Effector memory CD8-positive, alpha-beta T cell (primary cell): ENCODE results near the gene MED12L.

Source experiments
- ATAC-seq: fragments of 150-1000 bp; cut with Tn5 transposase; replicated peaks from 2 replicates; pipeline ENCODE4 v1.10.0; 2021; ENCODE audit warnings: mild to moderate bottlenecking, moderate library complexity
- DNase-seq, 3 experiments: peaks; one replicate each; pipeline ENCODE4 v3.0.0; 2021
- H3K27ac Mint-ChIP-seq, 2 donors: one replicate each; pipeline ENCODE4 v1.8.0; 2022; ENCODE audit warnings: mild to moderate bottlenecking in 2 of 2, mixed read lengths in 2 of 2, moderate library complexity in 2 of 2
- H3K27me3 Mint-ChIP-seq, 2 donors: one replicate each; pipeline ENCODE4 v1.8.0; 2022; ENCODE audit warnings: mixed read lengths in 2 of 2
- H3K36me3 Mint-ChIP-seq: one replicate; pipeline ENCODE4 v1.8.0; 2022; ENCODE audit warnings: mild to moderate bottlenecking, moderate library complexity, mixed read lengths; ENCODE audit not compliant: insufficient read depth
- H3K4me1 Mint-ChIP-seq, 2 donors: one replicate each; pipeline ENCODE4 v1.8.0; 2022; ENCODE audit warnings: low read depth in 2 of 2, mixed read lengths in 2 of 2
- H3K4me3 Mint-ChIP-seq, 2 donors: one replicate each; pipeline ENCODE4 v1.8.0; 2022; ENCODE audit warnings: mild to moderate bottlenecking in 2 of 2, mixed read lengths in 2 of 2, moderate library complexity in 2 of 2
- H3K9me3 Mint-ChIP-seq, 2 donors: one replicate each; pipeline ENCODE4 v1.8.0; 2022; ENCODE audit warnings: mixed read lengths in 2 of 2

Gene MED12L

GRCh38 chr3:151101270-151101969 lies 16.0 kb downstream of the MED12L start:
- no peak overlapping the region for H3K27ac Mint-ChIP-seq
- H3K36me3 Mint-ChIP-seq = no peaks in the 10 kb centered on the region
- ATAC-seq = no peak
- no peak for DNase-seq
- H3K4me3 Mint-ChIP-seq = no peak overlapping the region
- H3K4me1 Mint-ChIP-seq = peaks cover 0 to 3% of the 10 kb centered on the region in 2 donors
- H3K27me3 Mint-ChIP-seq = peaks cover 33 to 40% of the 10 kb centered on the region in 2 donors
- no peaks in the 10 kb centered on the region for H3K9me3 Mint-ChIP-seq

- Mint-ChIP-seq H3K27me3 (peaks cover 24 to 34% of the 10 kb centered on the region in 2 donors), H3K36me3 (no peaks in the 10 kb centered on the region)
Observed at GRCh38 chr3:151106311-151106710, 20.8 kb downstream of the MED12L start.

GRCh38 chr3:151107177-151107576 lies 21.7 kb downstream of the MED12L start:
- H3K4me3 Mint-ChIP-seq = no peak overlapping the region
- H3K36me3 Mint-ChIP-seq = no peaks in the 10 kb centered on the region
- H3K9me3 Mint-ChIP-seq = no peaks in the 10 kb centered on the region
- ATAC-seq = no peak
- H3K27ac Mint-ChIP-seq = no peak overlapping the region
- H3K27me3 Mint-ChIP-seq = peaks cover 26 to 39% of the 10 kb centered on the region in 2 donors
- peaks cover 0 to 2% of the 10 kb centered on the region in 2 donors for H3K4me1 Mint-ChIP-seq
- no peak for DNase-seq

More at GRCh38 chr3:151106311-151106710, 20.8 kb downstream of the MED12L start:
- Mint-ChIP-seq H3K4me3 (no peak overlapping the region), H3K27ac (no peak overlapping the region), H3K4me1 (peaks cover 0 to 2% of the 10 kb centered on the region in 2 donors), H3K9me3 (no peaks in the 10 kb centered on the region)
- ATAC-seq = no peak
- DNase-seq = no peak

DNA sequence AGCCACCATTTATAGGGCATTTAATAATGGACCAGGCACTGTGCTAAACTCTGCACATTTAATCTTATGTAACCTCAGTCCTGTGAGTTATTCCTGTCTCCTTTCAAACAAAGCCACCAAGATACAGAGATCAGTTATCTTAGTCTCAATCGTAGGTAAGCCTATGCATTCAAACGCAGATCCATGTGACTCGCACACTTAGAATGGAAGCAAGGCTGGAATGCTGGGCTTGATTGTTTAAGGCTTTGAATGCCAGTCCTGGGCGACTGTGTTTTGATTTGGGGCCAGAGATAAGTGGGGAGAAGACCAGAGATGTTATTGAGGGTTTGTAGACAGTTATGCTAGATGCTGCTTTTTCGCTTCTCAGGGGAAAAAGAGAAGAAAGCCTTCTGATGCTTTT lies 22.2 kb downstream of the MED12L start:
- no peak for ATAC-seq
- H3K4me3 Mint-ChIP-seq = no peak overlapping the region
- H3K27ac Mint-ChIP-seq = no peak overlapping the region
- H3K9me3 Mint-ChIP-seq = no peaks in the 10 kb centered on the region
- H3K4me1 Mint-ChIP-seq = peaks cover 0 to 2% of the 10 kb centered on the region in 2 donors
- no peak for DNase-seq
- no peaks in the 10 kb centered on the region for H3K36me3 Mint-ChIP-seq
- peaks cover 29 to 35% of the 10 kb centered on the region in 2 donors for H3K27me3 Mint-ChIP-seq

- ATAC-seq (no peak), DNase-seq (no peak)
- H3K36me3 Mint-ChIP-seq = no peaks in the 10 kb centered on the region
- peaks cover 38 to 45% of the 10 kb centered on the region in 2 donors for H3K27me3 Mint-ChIP-seq
- H3K4me1 Mint-ChIP-seq = peaks cover 0 to 2% of the 10 kb centered on the region in 2 donors
- H3K27ac Mint-ChIP-seq = no peak overlapping the region
- no peaks in the 10 kb centered on the region for H3K9me3 Mint-ChIP-seq
- no peak overlapping the region for H3K4me3 Mint-ChIP-seq
Observed at GRCh38 chr3:151109286-151109800, 23.9 kb downstream of the MED12L start.

DNA sequence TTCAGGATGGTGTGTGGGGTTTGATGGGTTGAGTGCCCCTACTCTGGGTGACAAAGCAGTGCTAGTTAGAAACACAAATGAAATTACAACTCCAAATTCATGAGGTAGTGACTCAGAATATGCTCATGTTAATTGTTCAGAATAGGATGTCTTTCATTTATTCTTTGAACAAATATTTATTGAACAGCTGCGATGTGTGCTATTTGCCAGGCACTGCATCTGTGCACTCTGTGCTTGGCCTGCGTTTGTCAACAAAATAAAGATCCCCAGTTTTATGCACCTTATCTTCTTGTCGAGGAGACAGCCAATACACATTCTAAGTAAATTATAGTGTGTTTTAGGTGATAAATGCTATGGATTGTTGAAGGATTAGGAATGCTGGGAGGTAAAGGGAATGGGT lies 27.3 kb downstream of the MED12L start:
- DNase-seq (no peak), ATAC-seq (no peak)
- peaks cover 53 to 65% of the 10 kb centered on the region in 2 donors for H3K27me3 Mint-ChIP-seq
- no peaks in the 10 kb centered on the region for H3K9me3 Mint-ChIP-seq
- H3K4me3 Mint-ChIP-seq = no peak overlapping the region
- no peak overlapping the region for H3K27ac Mint-ChIP-seq
- no peaks in the 10 kb centered on the region for H3K36me3 Mint-ChIP-seq
- peaks cover 0 to 2% of the 10 kb centered on the region in 2 donors for H3K4me1 Mint-ChIP-seq

GRCh38 chr3:151113343-151113742 lies 27.9 kb downstream of the MED12L start:
- no peak for ATAC-seq
- no peaks in the 10 kb centered on the region for H3K36me3 Mint-ChIP-seq
- peaks cover 0 to 2% of the 10 kb centered on the region in 2 donors for H3K4me1 Mint-ChIP-seq
- H3K27me3 Mint-ChIP-seq = peaks cover 48 to 59% of the 10 kb centered on the region in 2 donors
- no peak overlapping the region for H3K27ac Mint-ChIP-seq
- no peaks in the 10 kb centered on the region for H3K9me3 Mint-ChIP-seq
- H3K4me3 Mint-ChIP-seq = no peak overlapping the region
- no peak for DNase-seq

GRCh38 chr3:151117047-151117446 lies 31.6 kb downstream of the MED12L start:
- DNase-seq (no peak), ATAC-seq (no peak)
- Mint-ChIP-seq H3K4me3 (no peak overlapping the region), H3K27ac (no peak overlapping the region), H3K9me3 (no peaks in the 10 kb centered on the region), H3K4me1 (no peaks in the 10 kb centered on the region), H3K36me3 (no peaks in the 10 kb centered on the region), H3K27me3 (peaks cover 27 to 46% of the 10 kb centered on the region in 2 donors)

- DNase-seq (no peak), ATAC-seq (no peak)
- H3K27ac Mint-ChIP-seq = no peak overlapping the region
- H3K36me3 Mint-ChIP-seq = no peaks in the 10 kb centered on the region
- H3K4me1 Mint-ChIP-seq = no peaks in the 10 kb centered on the region
- no peaks in the 10 kb centered on the region for H3K9me3 Mint-ChIP-seq
- peaks cover 15 to 37% of the 10 kb centered on the region in 2 donors for H3K27me3 Mint-ChIP-seq
- no peak overlapping the region for H3K4me3 Mint-ChIP-seq
Observed at GRCh38 chr3:151119188-151119587, 33.7 kb downstream of the MED12L start.

DNA sequence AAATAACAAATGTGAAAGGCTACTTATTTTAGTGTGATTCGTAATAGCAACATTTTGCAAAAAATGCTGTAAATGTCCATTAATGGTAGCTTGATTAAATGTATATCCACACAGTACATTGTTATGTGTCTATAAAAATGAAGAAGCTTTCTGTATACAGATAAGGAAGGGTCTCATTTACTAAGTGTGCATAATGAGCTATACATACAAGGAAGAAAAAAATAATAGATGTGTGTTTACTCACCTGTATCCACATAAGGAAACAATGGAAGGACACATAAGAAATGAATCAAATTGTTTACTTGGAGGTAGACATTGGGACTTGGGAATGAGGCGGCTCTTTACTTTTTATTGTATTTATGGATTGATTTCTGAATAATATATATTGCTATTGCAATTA lies 34.9 kb downstream of the MED12L start:
- Mint-ChIP-seq H3K4me1 (no peaks in the 10 kb centered on the region), H3K4me3 (no peak overlapping the region), H3K27me3 (peaks cover 15 to 29% of the 10 kb centered on the region in 2 donors), H3K36me3 (no peaks in the 10 kb centered on the region), H3K9me3 (no peaks in the 10 kb centered on the region), H3K27ac (no peak overlapping the region)
- no peak for ATAC-seq
- no peak for DNase-seq

GRCh38 chr3:151121016-151121415 lies 35.6 kb downstream of the MED12L start:
- H3K9me3 Mint-ChIP-seq = no peaks in the 10 kb centered on the region
- H3K27ac Mint-ChIP-seq = no peak overlapping the region
- H3K4me1 Mint-ChIP-seq = no peaks in the 10 kb centered on the region
- H3K36me3 Mint-ChIP-seq = no peaks in the 10 kb centered on the region
- H3K4me3 Mint-ChIP-seq = no peak overlapping the region
- ATAC-seq (no peak), DNase-seq (no peak)
- peaks cover 15 to 29% of the 10 kb centered on the region in 2 donors for H3K27me3 Mint-ChIP-seq

DNA sequence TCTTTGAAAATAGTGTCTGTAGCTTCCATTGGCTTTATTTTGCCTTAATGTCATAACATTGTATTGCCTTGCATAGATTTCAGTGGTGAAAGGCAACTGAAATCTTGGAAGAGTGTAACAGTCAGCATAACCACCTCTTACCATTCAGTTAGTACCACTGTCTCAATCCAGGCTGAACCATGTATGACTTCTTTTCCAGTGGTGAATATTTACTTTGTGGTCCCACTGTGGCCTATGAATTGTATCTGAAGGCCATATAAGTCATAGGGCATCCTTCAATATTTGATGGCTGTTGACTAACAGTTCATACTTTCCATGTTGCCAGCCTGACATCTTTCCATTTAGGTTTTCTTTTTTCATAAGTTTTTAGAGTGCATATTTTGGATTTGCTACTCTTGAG lies 38.4 kb downstream of the MED12L start:
- Mint-ChIP-seq H3K27me3 (peaks cover 0 to 18% of the 10 kb centered on the region in 2 donors), H3K4me1 (no peaks in the 10 kb centered on the region), H3K36me3 (no peaks in the 10 kb centered on the region), H3K27ac (no peak overlapping the region), H3K9me3 (no peaks in the 10 kb centered on the region), H3K4me3 (no peak overlapping the region)
- DNase-seq (no peak), ATAC-seq (no peak)

GRCh38 chr3:151124476-151124875 lies 39.0 kb downstream of the MED12L start:
- H3K36me3 Mint-ChIP-seq = no peaks in the 10 kb centered on the region
- DNase-seq = no peak

GRCh38 chr3:151130428-151130827 lies 45.0 kb downstream of the MED12L start:
- Mint-ChIP-seq H3K4me1 (peaks cover 2 to 4% of the 10 kb centered on the region in 2 donors), H3K9me3 (no peaks in the 10 kb centered on the region), H3K27me3 (peaks cover 7 to 15% of the 10 kb centered on the region in 2 donors), H3K4me3 (no peak overlapping the region), H3K36me3 (no peaks in the 10 kb centered on the region), H3K27ac (no peak overlapping the region)
- no peak for DNase-seq
- no peak for ATAC-seq

More at GRCh38 chr3:151124476-151124875, 39.0 kb downstream of the MED12L start:
- Mint-ChIP-seq H3K4me1 (no peaks in the 10 kb centered on the region), H3K27ac (no peak overlapping the region), H3K9me3 (no peaks in the 10 kb centered on the region), H3K4me3 (no peak overlapping the region), H3K27me3 (peaks cover 0 to 13% of the 10 kb centered on the region in 2 donors)
- no peak for ATAC-seq
